Activated CD4-positive, alpha-beta T cell treated with anti-CD3 and anti-CD28 coated beads, Interleukin-2, amount 50 U/mL, for 48 hours (primary cell): Measurements from ENCODE around the gene ERC1.

Experiments
- DNase-seq, 2 experiments: peaks; one replicate each; pipeline ENCODE4 v3.0.0-alpha.2; 2020

ERC1 gene

DNA sequence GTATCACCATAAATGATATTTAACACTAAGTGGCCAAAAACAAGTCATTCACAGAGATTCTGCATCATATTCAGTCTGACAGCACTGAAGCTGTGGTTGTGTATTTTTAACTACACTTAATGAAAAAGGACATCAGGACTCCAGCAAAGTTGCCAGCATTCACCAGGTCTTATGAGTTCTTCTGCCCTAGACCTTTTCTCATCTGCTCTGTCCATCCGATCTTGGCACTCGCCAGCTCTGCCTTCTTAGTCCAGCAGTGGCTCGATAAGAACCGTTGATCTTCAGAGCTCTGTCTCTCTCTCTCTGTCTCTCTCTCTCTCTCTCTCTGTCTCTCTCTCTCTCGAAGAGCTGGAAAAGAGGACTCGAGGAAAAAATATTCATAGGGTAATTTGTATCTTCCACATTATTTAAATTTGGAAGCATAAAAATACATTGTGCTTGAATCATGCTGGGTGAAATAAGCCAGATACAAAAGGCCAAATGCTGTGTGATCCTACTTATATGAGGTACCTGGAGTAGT lies 371.2 kb downstream of the ERC1 start:
- no peak for DNase-seq

- DNase-seq: no peak
These were observed 374.7 kb downstream of the ERC1 start for GRCh38 chr12:1365703-1366102.

GRCh38 chr12:1367331-1368291 lies 376.6 kb downstream of the ERC1 start:
- DNase-seq: no peak

DNA sequence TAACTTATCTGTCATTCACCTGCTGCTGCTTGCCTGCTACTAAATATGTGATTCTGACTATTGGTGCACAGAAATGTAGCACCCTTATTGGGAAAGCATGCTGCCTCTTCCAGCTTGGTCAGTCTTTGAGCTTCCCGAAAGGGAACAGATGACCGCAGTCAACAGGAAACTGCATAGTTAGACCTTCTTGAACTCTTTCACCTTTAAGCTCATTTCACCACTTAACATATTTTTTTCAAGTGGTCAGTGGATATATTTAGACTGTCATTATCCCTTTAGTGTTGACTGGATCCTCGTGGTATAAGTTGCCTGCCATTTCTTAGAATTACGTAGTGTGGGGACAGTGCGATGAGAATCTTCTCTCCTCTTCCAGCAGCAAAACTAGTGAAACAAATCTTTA lies 378.4 kb downstream of the ERC1 start:
- DNase-seq: no peak

DNA sequence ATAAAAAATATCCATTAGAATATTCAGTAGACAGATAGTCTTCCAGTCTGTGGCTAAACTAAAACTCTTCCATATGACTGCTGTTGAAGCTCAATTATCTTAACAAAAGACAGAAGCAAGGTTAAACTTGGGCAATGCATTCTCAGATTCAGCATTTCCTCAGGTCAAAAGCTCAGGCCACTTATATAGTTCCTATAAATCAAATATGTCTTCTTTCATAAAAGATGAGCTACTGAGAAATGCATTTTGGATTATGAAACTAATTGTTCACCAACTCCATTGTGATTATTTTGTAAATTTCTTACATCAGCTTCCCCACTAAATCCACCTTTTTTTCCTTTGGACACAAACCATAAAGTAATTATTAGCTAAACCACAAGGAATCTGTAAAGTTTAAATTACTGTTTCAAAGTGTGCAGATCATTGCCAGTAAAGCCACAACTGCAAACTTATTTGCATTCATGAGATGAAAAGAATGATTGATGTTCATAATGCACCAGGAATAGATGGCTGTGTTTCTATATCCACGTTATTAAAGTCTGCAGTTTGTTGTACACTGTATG lies 379.0 kb downstream of the ERC1 start:
- DNase-seq: no peak

DNA sequence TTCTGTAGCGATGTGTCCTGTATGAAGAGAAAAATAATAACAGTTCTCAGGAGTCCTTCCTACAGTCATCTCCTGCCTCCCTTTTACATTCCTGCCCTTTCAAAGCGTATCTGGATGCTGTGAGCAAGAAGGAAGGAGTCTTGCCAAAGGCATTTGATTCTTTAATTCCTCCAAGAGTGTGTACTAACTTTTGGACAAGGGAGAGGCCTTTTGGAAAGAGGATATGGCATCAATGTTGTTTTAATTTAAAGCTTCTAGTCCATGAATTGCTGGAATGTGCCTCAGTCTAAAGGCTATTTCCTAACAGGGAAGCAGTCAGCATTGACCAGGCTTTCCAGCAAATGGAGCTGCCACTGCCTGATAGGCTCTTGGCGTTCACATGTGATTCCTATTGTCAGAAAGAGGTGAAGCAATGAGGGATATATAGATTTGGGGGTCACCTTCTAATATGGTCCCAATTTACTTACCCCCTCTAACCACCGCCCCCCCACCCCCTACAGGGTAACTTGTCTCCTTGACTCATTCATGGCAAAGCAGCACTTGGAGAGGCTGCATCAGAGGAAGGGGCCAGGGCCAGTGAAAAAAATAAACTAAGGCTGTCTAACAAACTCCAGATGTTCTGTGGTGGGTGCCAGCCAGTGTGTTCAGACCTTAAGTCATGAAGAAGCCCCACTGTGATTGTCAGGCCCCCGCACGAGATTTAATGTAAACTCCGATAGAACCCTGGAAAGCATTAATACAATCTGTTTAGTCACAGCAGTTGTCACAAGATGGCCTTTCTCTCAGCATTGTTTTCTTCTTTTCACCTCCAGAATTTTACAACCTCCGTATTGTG lies 383.1 kb downstream of the ERC1 start:
- DNase-seq: no peak

DNA sequence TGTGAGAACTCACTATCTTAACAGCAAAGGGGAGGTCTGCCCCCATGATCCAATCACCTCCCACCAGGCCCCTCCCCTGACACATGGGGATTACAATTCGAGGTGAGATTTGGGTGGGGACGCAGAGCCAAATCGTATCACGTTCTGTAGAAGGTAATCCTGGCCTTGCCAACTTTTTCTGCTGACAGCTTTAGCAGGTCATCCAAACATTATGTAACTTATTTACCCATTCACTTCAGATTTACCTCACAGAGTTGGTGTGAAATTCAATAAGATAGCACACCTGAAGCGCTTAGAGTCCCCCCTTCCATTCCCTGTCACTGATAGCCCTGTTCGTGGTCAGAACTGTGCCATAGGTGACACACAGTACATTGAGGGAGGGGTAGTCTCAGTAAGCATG lies 384.3 kb downstream of the ERC1 start:
- DNase-seq: no peak

GRCh38 chr12:1377117-1377516 lies 386.1 kb downstream of the ERC1 start:
- no peak for DNase-seq

- DNase-seq: no peak
These were observed 386.7 kb downstream of the ERC1 start for GRCh38 chr12:1377681-1378080.

- DNase-seq: no peak
These were observed 389.3 kb downstream of the ERC1 start for GRCh38 chr12:1380171-1380851.

DNA sequence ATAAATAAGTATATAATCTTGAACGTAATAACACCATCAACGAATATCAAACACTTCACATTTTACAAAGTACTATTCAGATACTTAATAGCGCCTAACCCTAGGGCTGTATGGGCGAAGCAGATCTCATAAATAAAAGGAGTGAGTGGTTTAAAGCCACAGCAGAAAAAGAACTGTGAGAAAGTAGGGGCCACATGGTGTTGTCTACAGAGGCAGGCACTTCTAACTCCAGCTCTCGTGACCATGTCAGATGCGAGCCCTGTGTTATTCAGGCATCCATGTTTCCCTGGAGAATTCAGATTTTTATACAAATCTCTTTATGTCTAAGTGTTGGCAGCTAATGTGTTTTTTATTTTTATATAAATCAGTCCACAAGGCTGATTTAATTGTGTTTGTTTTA lies 391.1 kb downstream of the ERC1 start:
- DNase-seq: no peak

- DNase-seq: no peak
These were observed 391.8 kb downstream of the ERC1 start for GRCh38 chr12:1382826-1383225.

- no peak for DNase-seq
These were observed 392.7 kb downstream of the ERC1 start for GRCh38 chr12:1383758-1384157.

DNA sequence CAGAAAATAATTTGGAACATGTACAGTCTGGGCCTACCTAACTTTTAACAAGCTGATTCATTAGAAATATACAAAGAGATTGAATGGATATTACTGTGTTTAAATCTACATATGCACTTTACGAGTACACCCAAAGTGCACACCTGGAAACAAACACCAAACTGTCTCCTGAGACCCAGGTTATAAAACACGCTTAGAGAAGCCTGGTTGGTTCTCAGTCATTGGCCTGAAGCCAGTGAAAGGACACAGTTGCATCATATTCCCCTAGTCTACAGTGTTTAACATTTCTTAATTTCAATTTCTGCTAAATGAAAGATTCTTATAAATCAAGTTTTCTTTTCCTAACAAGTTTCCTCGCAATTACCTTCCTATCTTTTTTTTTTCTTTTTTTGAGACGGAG lies 393.9 kb downstream of the ERC1 start:
- no peak for DNase-seq

DNA sequence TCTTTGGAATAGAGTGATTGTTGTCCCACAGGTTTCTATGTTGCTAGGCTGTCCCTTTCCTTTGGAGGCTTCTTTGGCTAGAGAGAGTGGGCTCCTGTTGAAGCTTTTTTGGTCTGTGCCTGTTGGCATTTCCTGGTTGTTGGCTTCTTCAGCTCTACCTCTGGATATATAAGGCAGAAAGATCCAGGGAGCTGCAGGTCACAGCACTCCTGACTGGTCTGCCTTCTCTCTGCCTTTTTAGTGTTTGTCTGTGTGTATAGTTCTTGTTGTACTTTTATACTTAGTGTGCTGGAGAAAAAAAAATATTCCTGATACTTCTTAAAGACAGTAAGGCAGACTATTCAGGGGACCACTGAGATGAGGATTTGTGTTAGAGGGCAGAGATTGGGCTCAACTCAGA lies 400.7 kb downstream of the ERC1 start:
- DNase-seq: no peak

GRCh38 chr12:1395421-1395955 lies 404.5 kb downstream of the ERC1 start:
- no peak for DNase-seq

GRCh38 chr12:1398673-1399072 lies 407.6 kb downstream of the ERC1 start:
- DNase-seq: no peak

- DNase-seq: no peak
These were observed 410.9 kb downstream of the ERC1 start for GRCh38 chr12:1401891-1402290.

GRCh38 chr12:1403417-1403816 lies 412.4 kb downstream of the ERC1 start:
- no peak for DNase-seq

- no peak for DNase-seq
These were observed 414.6 kb downstream of the ERC1 start for GRCh38 chr12:1405619-1406018.

DNA sequence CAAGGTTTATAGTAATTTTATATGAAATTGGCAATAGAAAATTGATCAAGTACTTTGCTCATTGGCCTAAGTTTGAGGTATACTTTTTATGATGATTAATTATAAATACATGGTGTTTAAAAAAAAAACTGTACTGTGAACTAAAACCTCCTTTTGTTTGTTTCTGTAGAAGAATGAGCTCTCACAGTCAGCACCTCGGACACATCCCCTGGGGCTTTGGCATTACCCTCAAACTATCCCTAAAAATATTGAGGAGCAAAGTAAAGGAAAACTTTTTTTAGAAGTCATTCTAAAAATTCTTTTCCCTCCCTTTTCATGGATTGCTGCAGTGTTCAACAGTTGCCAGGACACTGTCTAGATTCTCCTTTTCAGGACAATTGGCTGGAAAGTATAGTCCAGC lies 419.8 kb downstream of the ERC1 start:
- DNase-seq: no peak

DNA sequence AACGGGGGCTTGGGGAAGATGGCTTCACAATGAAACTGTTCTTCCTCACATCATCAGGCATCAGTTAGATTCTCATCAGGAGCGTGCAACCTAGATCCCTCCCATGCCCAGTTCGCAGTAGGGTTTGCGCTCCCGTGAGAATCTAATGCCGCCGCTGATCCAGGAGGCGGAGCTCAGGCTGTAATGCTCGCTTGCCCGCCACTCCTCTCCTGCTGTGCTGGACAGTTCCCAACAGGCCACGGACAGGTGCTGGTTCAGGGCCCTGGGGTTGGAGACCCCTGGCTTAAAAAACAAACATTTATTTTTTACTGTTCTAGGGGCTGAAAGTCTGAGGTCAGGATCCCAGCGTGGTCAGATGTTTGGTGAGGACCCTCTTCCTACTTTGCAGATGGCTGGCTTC lies 422.9 kb downstream of the ERC1 start:
- DNase-seq: no peak

GRCh38 chr12:1418144-1418543 lies 427.1 kb downstream of the ERC1 start:
- no peak for DNase-seq
